ENCODE results near the gene NPB.
"Not testable (repeated sequence)": the region's sequence is repeated elsewhere in the genome, so short reads cannot be mapped to it uniquely, and the experiment has no call there.

The NPB gene

DNA sequence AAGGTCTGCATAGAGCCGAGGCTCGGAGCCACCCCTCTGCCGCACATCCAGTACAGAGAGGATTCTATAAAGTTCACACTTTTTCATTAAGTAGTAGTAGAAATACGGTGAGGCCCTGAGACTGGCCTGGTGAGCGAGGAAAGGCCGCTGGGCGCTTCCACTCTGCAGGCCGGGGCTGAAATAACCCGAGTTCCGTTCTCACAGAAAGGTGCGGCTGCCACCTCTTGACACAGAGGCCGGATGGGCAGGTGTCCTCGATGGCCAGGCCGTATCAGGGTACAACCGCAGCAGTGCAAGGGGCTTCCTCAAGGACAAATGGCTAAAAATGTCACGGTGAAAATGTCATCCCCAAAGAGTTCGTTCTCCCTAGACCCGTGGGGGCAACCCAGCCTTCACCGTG, 9.9 kb downstream of the NPB start:
- DNase-seq (ENCODE audit: low read depth, low spot score): no peak

- DNase-seq (ENCODE audit: low read depth, low spot score): no peak
These were observed 10.6 kb downstream of the NPB start for GRCh38 chr17:81912441-81913309.

GRCh38 chr17:81913394-81914102, 11.5 kb downstream of the NPB start:
- DNase-seq (ENCODE audit: low read depth, low spot score): no peak

DNA sequence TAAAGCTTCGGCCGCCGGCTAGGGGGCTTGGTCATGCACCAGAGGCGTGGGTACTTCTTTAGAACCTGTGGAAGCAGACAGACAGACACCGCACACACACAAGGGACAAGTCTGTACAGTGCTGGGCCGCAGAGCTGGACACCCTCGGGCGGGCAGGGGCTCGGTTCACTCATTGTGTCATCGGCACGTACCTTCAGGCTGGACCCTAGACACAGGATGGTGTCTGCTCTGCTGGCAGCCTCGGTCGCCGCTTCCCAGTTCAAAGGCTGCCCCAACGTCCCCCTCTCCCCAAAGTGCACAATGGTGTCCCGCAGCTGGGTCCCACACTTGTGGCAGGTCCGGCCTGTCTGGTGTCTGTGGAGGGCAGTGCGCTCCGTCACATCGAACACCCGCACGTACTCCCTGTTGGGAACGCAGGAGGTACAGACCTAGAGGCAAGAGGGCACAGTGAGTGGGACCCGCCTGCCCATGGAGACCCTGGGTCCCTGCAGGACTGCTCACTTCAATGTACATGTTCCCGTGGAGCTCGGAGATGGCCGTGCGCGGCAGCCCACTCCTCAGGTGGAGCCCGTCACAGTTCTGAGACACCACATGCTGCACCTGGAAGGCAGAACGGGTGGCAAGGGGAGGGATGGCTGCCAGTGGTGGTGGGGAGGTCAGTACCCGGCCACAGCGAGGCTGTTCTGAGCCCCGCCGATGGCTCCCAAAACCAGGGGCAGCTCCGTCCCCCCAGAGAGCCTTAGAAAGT, 12.2 kb downstream of the NPB start:
- DNase-seq (ENCODE audit: low read depth, low spot score): no peak

- DNase-seq (ENCODE audit: low read depth, low spot score): no peak
These were observed 13.3 kb downstream of the NPB start for GRCh38 chr17:81915331-81915730.

DNA sequence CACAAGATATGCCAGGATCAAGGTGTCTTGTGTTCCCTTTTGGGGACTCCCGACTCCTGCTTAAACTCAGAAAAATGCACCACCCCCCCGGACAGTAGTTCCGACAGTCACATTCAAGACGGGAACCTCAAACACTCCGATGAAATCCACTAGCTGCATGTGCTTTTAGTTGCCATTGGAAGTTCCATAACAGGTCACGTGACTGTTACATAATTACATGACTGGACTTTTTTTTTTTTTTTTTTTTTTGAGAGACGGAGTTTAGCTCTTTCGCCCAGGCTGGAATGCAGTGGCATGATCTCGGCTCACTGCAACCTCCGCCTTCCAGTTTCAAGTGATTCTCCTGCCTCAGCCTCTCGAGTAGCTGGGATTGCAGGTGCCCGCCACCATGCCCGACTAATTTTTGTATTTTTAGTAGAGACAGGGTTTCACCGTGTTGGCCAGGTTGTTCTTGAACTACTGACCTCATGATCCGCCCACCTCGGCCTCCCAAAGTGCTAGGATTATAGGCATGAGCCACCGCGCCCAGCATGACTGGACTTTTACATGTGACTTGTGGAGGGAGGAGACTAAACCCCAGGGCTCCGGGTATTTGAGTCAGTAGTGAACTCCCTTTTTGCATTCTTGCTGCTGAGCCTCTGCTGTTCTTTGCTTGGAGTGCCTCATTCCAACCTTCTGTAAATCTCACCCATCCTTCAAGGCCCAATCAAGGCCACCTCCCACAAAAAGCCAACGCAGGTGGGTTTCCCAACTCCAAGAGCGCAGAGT, 14.4 kb downstream of the NPB start:
- no peak for DNase-seq (ENCODE audit: low read depth, low spot score)

DNA sequence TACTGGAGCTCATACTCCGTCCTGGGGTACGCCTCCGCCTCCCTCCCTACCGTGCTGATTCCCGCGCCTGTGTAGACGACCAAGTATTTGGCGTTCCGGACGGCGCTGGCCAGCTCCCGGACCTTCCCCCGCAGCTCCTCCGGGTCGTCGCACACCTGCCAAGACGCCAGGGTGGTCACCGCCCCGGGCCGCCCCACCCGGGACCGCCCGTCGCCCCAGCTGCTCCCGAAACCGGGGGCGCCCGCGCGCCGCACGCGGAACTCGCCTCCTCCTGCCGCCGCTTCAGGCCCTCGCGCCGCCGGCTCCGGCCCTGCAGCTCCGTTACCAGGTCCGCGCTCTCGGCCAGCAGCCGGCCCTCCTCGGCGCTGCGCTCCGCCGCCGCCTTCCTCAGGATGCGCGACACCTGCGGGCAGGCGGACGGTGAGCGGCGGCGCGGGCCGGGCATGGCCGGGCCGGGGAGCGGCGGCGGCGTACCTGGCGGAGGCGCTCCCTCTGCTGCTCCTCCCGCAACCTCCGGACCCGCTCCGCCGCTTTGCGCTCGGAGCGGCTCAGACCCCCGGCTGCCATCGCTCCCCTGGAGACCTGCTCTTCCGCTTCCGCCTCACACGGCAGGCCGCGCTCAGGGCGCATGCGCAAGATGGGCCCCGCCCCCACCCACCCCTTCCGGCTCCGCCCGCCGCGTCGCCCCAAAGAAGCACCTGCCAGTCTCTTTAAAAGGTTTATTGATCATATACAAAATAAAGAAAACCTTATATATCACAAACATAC, 15.7 kb downstream of the NPB start, which contains the start of gene SIRT7:
Gene SIRT7, minus strand, starts transcription at position 612 of the 768 bp plus-strand sequence. Its CDS starts 45 bp downstream, at position 567.
- no peak for DNase-seq (ENCODE audit: low read depth, low spot score)

DNA sequence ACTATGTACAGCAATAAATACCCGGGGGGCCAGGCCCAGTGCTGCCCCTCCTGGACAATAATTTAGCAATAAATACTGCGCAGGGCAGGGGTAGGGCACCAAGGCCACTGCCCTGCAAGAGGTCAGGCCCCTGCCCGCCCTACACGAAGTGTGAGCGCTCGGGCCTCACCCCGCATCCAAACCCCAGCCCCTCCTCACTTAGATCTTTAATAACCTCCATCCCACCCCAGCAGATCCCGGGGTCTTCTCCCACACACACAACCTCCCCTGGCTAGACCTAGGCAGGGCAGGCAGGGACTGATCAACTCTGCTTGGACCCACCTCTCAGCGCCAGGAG, 16.3 kb downstream of the NPB start:
- DNase-seq (ENCODE audit: low read depth, low spot score): not testable (repeated sequence)

- no peak for DNase-seq (ENCODE audit: low read depth, low spot score)
These were observed 17.0 kb downstream of the NPB start for GRCh38 chr17:81918832-81919545.

DNA sequence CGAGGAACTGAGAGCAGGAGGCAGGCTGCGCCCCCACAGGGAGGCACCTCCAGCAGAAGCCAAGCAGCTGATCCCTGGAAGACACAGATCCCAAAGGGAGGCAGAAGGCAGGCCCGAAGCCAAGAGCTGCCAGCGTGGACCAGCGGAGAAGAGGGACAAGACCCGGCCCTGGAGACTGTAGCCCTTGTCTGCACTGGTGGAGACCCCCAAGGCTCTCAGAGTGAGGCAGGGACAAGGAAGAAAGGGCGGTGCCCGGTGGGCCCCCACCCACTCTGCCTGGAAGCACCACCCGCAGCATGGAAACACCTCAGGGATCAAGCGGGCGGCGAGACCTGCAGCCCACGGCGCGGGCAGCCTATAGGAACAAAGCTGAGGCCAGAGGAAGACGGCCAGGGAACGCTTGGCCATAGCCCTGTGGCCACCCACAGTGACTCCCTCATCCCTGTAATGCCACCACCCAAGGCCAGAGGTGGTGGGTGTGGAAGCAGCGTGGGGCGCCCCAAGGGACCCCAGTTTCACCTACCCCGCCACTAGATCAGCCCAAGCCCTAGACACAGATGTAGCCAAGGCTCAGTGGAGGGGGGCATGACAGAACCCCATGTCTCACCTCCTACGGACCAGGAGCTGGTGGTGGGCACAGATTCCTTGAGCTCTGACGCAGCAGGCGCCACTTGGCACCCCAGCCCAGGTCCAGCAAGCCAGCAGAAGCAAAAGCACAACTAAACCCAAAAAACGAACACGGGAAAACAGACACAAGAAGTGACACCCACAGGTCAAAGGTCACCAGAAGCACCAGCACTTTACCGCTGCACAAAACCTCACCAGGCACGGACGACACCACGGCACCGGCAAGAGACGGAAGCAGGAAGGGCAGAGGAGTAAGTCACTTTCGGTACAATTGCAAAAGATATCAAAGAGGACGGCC, 18.8 kb downstream of the NPB start:
- no peak for DNase-seq (ENCODE audit: low read depth, low spot score)

DNA sequence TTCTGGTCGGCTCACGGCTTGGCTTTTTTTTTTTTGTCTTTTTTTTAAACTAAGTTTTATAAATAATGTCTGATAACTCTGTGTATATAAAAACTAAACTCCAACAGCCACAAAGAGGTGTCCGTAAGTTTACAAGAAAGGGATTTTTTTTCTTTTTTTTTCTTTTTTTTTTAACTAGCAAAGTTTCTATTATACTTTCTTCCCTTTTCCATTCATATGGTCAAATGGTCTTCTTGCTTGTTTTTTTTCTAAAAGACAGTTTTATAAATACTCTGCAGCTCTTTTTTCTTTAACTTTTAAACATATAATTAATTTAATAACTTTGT, 19.5 kb downstream of the NPB start:
- no peak for DNase-seq (ENCODE audit: low read depth, low spot score)

- no peak for DNase-seq (ENCODE audit: low read depth, low spot score)
These were observed 20.0 kb downstream of the NPB start for GRCh38 chr17:81921996-81922565.

GRCh38 chr17:81922566-81923301, 20.7 kb downstream of the NPB start:
- DNase-seq (ENCODE audit: low read depth, low spot score): no peak

- DNase-seq (ENCODE audit: low read depth, low spot score): no peak
These were observed 21.5 kb downstream of the NPB start for GRCh38 chr17:81923302-81924260.

- no peak for DNase-seq (ENCODE audit: low read depth, low spot score)
These were observed 22.8 kb downstream of the NPB start for GRCh38 chr17:81924557-81925532.
